Brain pericyte (primary cell): Measurements from ENCODE around the gene FER1L5.

Source experiments
- DNase-seq: peaks from one replicate; pipeline ENCODE4 v3.0.0-alpha.2; 2012; ENCODE audit warnings: low read depth, low spot score

FER1L5 gene

GRCh38 chr2:96695602-96696001, 53.0 kb downstream of the FER1L5 start:
- no peak for DNase-seq

GRCh38 chr2:96697476-96697875, 54.9 kb downstream of the FER1L5 start:
- no peak for DNase-seq

DNA sequence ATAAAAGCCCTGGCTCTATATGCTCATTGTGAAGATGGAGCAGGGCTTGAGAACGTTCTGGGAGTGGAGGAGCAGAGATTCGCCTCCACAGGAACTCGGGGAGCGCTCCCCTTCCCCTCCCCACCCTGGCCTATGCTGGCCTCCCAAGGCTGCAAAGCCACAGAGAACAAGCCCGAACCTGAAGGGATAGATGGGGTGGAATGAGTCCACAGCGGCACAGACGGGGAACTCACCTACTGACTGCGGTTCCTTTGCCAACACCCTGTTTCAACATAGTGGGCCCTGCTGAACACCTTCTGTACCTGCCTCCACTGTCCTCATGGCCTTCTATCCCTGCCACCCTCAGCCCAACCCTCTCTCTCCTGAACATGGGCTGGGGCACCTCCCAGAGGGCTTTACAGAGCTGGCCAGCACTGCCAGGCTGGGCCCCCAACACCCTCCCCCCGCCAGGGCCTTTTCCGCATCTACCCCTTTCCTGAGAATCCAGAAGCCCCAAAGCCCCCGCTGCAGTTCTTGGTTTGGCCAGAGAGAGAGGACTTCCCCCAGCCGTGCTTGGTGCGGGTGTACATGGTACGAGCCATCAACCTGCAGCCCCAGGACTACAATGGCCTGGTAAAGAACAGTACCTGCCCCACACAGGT, 55.8 kb downstream of the FER1L5 start:
- no peak for DNase-seq

DNA sequence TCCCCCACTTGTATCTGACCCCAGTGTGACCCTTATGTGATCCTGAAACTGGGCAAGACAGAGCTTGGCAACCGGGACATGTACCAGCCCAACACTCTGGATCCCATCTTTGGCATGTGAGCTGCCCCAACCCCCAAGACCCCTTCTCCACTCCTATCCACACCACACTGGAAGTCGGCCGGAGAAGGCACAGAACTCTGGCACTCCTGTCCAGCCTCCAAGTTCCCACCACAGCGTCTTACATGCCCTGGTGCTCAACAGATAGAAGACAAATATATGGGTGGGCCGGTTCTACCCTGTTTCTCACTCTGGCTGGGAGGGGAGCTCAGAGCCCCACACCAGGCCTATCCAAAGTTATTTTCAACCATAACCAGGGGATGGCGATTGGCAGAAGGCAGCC, 56.5 kb downstream of the FER1L5 start:
- DNase-seq, result no peak

DNA sequence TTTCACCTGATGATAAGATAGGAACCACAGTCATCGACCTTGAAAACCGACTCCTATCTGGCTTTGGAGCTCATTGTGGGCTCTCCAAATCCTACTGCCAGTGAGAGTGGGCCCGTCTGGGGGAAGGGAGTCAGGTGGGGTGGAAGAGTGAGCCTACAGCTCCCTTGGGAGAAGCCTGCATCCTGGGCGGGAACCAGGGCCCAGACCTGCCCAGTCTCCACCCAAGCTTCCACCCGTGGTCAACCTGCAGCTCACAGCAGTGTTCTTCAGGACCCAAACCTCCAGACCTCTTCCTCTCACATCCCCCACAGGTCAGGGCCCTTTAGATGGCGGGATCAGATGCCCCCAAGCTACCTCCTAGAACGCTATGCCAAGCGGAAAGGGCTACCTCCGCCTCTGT, 57.1 kb downstream of the FER1L5 start:
- DNase-seq, result no peak

GRCh38 chr2:96700086-96700485, 57.5 kb downstream of the FER1L5 start:
- no peak for DNase-seq

DNA sequence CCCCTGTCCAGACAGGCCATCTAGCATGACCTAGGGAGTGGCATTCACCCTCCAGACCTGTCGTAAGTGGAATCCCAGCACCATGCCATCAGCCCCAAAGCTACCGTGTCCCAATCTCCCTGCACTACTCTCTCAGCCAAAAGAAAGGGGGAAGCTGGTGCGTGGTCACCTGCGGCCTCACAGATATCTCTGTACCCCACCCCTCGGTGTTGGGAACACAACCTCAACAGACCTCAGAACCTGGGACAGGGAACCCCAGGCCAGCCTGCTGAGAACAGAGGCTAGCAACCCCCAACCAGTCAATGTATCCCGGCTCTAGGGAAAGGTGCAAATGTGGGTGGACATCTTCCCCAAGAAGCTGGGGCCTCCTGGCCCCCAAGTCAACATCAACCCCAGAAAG, 59.1 kb downstream of the FER1L5 start:
- no peak for DNase-seq

DNA sequence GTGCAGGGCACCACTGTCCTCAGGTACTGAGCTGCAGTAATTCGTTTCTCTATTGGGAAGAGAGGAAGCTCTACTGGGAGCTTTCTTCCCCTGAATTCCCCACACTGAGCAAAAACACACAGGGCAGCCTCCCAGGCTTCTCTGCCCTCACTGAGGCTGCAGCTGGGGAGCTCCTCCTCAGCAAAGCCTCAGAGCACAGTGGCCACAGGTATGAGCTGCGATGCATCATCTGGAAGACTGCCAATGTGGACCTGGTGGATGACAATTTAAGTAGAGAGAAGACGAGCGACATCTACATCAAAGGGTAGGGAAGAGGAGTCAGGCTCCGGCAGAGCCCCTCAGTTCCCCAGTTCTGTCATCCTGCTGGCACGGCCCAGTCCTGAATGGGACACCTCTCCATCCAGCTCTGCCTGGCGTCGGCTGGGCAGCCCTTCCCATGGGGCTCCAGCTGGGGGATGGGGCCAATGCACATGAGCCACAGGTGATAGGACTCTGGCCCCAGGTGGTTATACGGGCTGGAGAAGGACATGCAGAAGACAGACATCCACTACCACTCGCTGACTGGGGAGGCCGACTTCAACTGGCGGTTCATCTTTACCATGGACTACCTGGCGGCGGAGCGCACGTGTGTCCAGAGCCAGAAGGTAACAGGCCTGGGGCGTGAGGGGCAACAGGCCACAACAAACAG, 59.7 kb downstream of the FER1L5 start:
- DNase-seq, result no peak

DNA sequence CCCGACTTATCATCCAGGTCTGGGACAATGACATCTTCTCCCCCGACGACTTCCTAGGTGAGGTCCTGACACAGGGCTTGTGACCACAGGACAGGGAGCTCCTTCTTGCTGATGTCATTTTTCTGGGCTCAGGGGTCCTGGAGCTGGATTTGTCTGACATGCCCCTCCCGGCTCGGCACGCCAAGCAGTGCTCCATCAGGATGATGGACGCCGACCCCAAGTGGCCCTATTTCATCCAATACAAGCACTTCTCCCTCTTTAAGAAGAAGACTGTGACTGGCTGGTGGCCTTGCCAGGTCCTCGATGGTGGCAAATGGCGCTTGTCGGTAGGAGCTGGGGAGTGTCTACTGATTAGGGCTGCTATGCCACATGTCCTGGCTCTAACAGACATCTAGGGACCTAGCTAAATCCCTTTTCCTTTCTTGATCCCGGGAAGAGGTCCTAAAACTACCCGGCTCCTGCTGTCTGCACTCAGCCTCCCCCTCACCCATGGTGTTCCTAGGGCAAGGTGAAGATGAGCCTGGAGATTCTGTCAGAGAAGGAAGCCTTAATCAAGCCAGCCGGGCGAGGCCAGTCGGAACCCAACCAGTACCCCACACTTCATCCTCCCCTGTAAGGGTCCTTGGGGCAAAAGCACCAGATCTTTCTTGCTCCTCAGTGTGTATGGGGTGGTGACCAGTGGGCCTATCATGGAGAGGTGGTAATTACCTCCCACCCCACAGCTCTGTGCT, 60.6 kb downstream of the FER1L5 start:
- DNase-seq, result no peak

- no peak for DNase-seq
Observed at GRCh38 chr2:96710985-96711384, 68.4 kb downstream of the FER1L5 start.

GRCh38 chr2:96715658-96716057, 73.1 kb downstream of the FER1L5 start:
- no peak for DNase-seq

DNA sequence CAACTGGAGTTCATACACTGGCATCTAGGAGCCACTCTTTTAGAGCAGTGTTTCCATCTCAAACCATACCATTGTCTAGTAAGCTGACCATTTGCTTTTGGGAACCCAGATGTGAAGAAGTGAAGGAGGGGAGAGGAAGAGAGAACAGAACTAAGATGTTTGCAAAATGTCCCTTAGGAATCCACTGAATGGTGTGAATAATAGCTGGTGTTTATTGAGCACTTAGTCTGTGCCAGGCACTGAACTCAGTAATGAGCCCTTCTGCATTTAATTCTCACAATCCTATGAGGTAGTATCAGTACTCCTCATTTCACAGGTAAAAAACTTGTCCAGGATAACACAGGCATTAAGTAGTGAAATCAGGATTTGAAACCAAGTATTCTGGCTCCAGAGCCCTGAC, 73.8 kb downstream of the FER1L5 start:
- DNase-seq, result no peak

GRCh38 chr2:96726131-96726530, 83.6 kb downstream of the FER1L5 start:
- DNase-seq, result no peak

GRCh38 chr2:96727431-96727830, 84.9 kb downstream of the FER1L5 start:
- no peak for DNase-seq

GRCh38 chr2:96729748-96730147, 87.2 kb downstream of the FER1L5 start:
- DNase-seq, result no peak

DNA sequence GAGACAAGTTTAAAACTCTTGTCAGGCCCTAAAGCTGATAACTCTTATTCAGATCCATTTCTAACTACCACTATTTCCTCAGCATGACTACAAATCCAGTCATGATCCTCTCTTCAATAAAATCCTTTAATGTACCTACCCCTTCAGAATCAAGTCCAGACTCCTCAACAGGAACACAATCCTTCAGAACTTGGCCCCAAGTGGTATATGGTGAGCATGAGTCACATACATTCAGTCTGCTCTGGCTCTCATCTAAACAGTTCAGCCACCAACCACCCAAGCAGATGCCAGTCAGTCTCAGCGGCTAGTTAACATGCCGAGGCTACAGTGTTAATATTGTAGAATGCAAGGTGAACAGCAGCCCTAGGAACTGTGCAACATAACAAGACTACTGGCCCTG, 87.6 kb downstream of the FER1L5 start:
- DNase-seq, result no peak

- no peak for DNase-seq
Observed at GRCh38 chr2:96733931-96734330, 91.4 kb downstream of the FER1L5 start.

- no peak for DNase-seq
Observed at GRCh38 chr2:96734880-96735583, 92.5 kb downstream of the FER1L5 start.

GRCh38 chr2:96737251-96737650, 94.7 kb downstream of the FER1L5 start:
- no peak for DNase-seq

DNA sequence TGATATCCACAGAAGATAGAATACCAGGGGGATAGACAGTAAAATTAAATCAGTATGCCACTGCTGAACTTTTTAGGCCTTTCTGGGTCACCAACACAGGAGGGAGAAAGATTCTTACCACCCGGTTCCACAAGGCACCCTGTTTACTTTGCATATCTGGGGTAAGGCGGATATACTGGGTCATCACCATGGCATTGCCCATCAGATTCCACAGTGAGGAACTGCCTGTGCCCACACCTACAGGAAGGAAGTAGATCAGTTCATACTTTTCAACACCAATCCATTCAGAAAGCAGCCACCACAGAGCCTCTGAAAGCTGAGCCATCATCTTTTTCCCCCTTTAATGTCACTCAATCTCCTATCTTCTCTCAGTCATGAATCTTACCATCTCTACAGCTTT, 95.3 kb downstream of the FER1L5 start:
- DNase-seq, result no peak

- DNase-seq, result no peak
Observed at GRCh38 chr2:96739076-96739632, 96.6 kb downstream of the FER1L5 start.
